Measurements from ENCODE around the gene CDK10. TPM values are rescaled to one million over a fixed set of nuclear protein-coding genes. Genes with fewer than 3 reads are reported as not detected.
"Not testable (repeated sequence)": the region's sequence is repeated elsewhere in the genome, so short reads cannot be mapped to it uniquely, and the experiment has no call there.

Gene CDK10
- total RNA-seq, 1 donor from 2014 or later, result 83.2 TPM

GRCh38 chr16:89696670-89697128, 10.2 kb downstream of the CDK10 start:
- no peak overlapping the region for H3K27ac Mint-ChIP-seq (ENCODE audit: unreplicated experiment)
- no peak for DNase-seq (ENCODE audit: low spot score)
- H3K4me1 Mint-ChIP-seq (ENCODE audit: unreplicated experiment), result no peaks in the 10 kb centered on the region
- no peak overlapping the region for H3K4me3 Mint-ChIP-seq (ENCODE audit: unreplicated experiment)
- peaks cover 12% of the 10 kb centered on the region for H3K36me3 Mint-ChIP-seq (ENCODE audit: low read depth, unreplicated experiment)
- no peaks in the 10 kb centered on the region for H3K9me3 Mint-ChIP-seq (ENCODE audit: unreplicated experiment)
- no peak for TF ChIP-seq CTCF (IDR thresholded peaks at IDR 0.05; ENCODE audit: unreplicated experiment)
- H3K27me3 Mint-ChIP-seq (ENCODE audit: unreplicated experiment), result peaks cover 18% of the 10 kb centered on the region

- no peak overlapping the region for H3K27ac Mint-ChIP-seq (ENCODE audit: unreplicated experiment)
- no peak for TF ChIP-seq CTCF (IDR thresholded peaks at IDR 0.05; ENCODE audit: unreplicated experiment)
- no peak for DNase-seq (ENCODE audit: low spot score)
- no peaks in the 10 kb centered on the region for H3K9me3 Mint-ChIP-seq (ENCODE audit: unreplicated experiment)
- H3K4me3 Mint-ChIP-seq (ENCODE audit: unreplicated experiment), result no peak overlapping the region
- H3K27me3 Mint-ChIP-seq (ENCODE audit: unreplicated experiment), result peaks cover 18% of the 10 kb centered on the region
- H3K4me1 Mint-ChIP-seq (ENCODE audit: unreplicated experiment), result no peaks in the 10 kb centered on the region
- peaks cover 12% of the 10 kb centered on the region for H3K36me3 Mint-ChIP-seq (ENCODE audit: low read depth, unreplicated experiment)
These were observed 10.7 kb downstream of the CDK10 start for GRCh38 chr16:89697161-89697615.

GRCh38 chr16:89697616-89698331, 11.3 kb downstream of the CDK10 start:
- Mint-ChIP-seq H3K36me3 (ENCODE audit: low read depth, unreplicated experiment) (peaks cover 12% of the 10 kb centered on the region), H3K4me1 (ENCODE audit: unreplicated experiment) (no peaks in the 10 kb centered on the region), H3K27me3 (ENCODE audit: unreplicated experiment) (peaks cover 22% of the 10 kb centered on the region), H3K27ac (ENCODE audit: unreplicated experiment) (no peak overlapping the region), H3K9me3 (ENCODE audit: unreplicated experiment) (no peaks in the 10 kb centered on the region), H3K4me3 (ENCODE audit: unreplicated experiment) (no peak overlapping the region)
- TF ChIP-seq CTCF (IDR thresholded peaks at IDR 0.05; ENCODE audit: unreplicated experiment), result no peak
- DNase-seq (ENCODE audit: low spot score), result no peak

- H3K27ac Mint-ChIP-seq (ENCODE audit: unreplicated experiment); DNase-seq (ENCODE audit: low spot score); H3K9me3 Mint-ChIP-seq (ENCODE audit: unreplicated experiment); H3K36me3 Mint-ChIP-seq (ENCODE audit: low read depth, unreplicated experiment); H3K4me1 Mint-ChIP-seq (ENCODE audit: unreplicated experiment): not testable (repeated sequence)
- Mint-ChIP-seq H3K4me3 (ENCODE audit: unreplicated experiment) (peak overlapping the region; percentile 85), H3K27me3 (ENCODE audit: unreplicated experiment) (peaks cover 21% of the 10 kb centered on the region)
These were observed 12.2 kb downstream of the CDK10 start for GRCh38 chr16:89698717-89699116.

- H3K9me3 Mint-ChIP-seq (ENCODE audit: unreplicated experiment); H3K27ac Mint-ChIP-seq (ENCODE audit: unreplicated experiment); DNase-seq (ENCODE audit: low spot score); H3K4me1 Mint-ChIP-seq (ENCODE audit: unreplicated experiment); H3K36me3 Mint-ChIP-seq (ENCODE audit: low read depth, unreplicated experiment); H3K4me3 Mint-ChIP-seq (ENCODE audit: unreplicated experiment): not testable (repeated sequence)
- H3K27me3 Mint-ChIP-seq (ENCODE audit: unreplicated experiment), result peaks cover 20% of the 10 kb centered on the region
These were observed 13.2 kb downstream of the CDK10 start for GRCh38 chr16:89699629-89700099.

GRCh38 chr16:89700100-89700648, 13.7 kb downstream of the CDK10 start:
- DNase-seq (ENCODE audit: low spot score), result peak; percentile 99
- no peak overlapping the region for H3K27ac Mint-ChIP-seq (ENCODE audit: unreplicated experiment)
- TF ChIP-seq CTCF (IDR thresholded peaks at IDR 0.05; ENCODE audit: unreplicated experiment), result peak; percentile 72
- peak overlapping the region; percentile 25 for H3K4me3 Mint-ChIP-seq (ENCODE audit: unreplicated experiment)
- H3K27me3 Mint-ChIP-seq (ENCODE audit: unreplicated experiment), result peaks cover 20% of the 10 kb centered on the region
- no peaks in the 10 kb centered on the region for H3K9me3 Mint-ChIP-seq (ENCODE audit: unreplicated experiment)
- peaks cover 6% of the 10 kb centered on the region for H3K36me3 Mint-ChIP-seq (ENCODE audit: low read depth, unreplicated experiment)
- H3K4me1 Mint-ChIP-seq (ENCODE audit: unreplicated experiment), result no peaks in the 10 kb centered on the region
